Measurements from ENCODE around the gene SREK1.

The SREK1 gene

DNA sequence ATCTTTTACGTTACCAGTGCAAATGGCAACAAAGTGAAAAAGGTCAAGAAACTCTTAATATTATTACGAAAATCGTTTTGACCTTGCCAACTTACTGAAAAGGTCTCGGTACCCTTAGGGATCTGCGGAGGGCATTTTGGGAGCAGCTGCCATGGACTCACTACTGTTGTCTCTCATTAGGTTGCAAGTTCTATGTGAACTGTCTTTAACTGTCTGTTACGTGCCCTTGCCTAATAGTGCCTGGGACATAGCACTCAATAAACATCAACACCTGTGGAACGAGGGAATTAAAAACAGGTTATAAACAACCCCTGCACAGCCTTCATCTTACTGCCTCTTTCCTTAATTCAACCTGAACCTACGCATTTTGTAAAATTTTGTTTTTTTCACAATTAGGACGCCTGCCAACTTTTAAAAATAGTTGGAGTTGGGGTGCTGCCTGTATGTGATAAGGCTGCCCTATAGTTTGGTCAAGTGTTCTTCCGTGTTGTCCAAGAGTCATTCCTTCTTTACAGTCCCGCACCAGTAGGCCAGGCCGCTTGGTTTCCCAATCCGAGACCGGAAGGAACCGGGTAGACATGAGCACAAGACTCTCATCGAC lies 527 bp upstream of the SREK1 start:
- TF ChIP-seq, protein P1, sequence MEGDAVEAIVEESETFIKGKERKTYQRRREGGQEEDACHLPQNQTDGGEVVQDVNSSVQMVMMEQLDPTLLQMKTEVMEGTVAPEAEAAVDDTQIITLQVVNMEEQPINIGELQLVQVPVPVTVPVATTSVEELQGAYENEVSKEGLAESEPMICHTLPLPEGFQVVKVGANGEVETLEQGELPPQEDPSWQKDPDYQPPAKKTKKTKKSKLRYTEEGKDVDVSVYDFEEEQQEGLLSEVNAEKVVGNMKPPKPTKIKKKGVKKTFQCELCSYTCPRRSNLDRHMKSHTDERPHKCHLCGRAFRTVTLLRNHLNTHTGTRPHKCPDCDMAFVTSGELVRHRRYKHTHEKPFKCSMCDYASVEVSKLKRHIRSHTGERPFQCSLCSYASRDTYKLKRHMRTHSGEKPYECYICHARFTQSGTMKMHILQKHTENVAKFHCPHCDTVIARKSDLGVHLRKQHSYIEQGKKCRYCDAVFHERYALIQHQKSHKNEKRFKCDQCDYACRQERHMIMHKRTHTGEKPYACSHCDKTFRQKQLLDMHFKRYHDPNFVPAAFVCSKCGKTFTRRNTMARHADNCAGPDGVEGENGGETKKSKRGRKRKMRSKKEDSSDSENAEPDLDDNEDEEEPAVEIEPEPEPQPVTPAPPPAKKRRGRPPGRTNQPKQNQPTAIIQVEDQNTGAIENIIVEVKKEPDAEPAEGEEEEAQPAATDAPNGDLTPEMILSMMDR (IDR thresholded peaks at IDR 0.05; ENCODE audit: low read depth, low read length, missing control alignments), result no peak
- DNase-seq (ENCODE audit: extremely low read depth, low read depth), result no peak
- peak overlapping the region; percentile 67 for H3K4me3 ChIP-seq (replicated peaks; ENCODE audit: low read depth, low read length)

GRCh38 chr5:66144834-66145390 lies 812 bp downstream of the SREK1 start:
- TF ChIP-seq, protein P1 (IDR thresholded peaks at IDR 0.05; ENCODE audit: low read depth, low read length, missing control alignments), result no peak
- no peak for DNase-seq (ENCODE audit: extremely low read depth, low read depth)
- peak overlapping the region; percentile 67 for H3K4me3 ChIP-seq (replicated peaks; ENCODE audit: low read depth, low read length)

DNA sequence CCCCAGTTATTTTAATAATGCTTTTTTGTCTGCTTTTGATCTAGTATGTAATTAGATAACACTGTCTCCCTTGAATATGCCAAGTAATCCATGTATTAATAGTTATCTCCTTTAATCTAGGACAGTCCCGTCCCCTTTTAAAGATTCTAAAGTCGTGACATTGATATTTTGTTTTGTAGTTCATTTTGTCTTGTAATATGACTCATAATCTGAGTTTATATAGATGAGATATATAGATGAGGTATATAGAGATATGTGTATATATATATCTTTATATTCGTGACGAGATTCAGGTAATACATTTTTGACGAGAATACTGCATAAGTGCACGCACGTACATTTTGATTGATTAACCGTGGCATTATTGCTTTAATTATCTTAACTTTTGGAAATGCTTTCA lies 1.6 kb downstream of the SREK1 start:
- peak overlapping the region; percentile 67 for H3K4me3 ChIP-seq (replicated peaks; ENCODE audit: low read depth, low read length)
- DNase-seq (ENCODE audit: extremely low read depth, low read depth), result no peak
- TF ChIP-seq, protein P1 (IDR thresholded peaks at IDR 0.05; ENCODE audit: low read depth, low read length, missing control alignments), result no peak

DNA sequence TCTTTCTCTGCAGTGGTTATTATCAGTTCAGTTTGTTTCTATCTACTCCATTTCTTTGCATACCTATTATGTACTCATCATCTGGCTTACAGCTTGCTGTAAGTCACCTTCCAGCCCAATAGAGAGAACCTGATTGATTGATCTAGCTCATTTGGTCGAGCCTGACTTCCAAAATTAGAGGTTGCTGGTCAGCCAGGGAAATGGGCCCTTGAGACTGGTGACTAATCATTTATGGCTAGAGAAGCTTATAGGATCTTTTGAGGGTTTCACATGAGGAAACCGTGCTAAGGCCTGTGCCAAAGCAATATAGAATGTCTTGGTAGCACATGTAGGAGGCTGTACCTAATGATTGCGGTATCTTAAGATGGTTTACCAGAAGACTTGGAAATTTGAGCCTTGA lies 5.8 kb downstream of the SREK1 start:
- DNase-seq (ENCODE audit: extremely low read depth, low read depth), result no peak
- H3K4me3 ChIP-seq (replicated peaks; ENCODE audit: low read depth, low read length), result no peak overlapping the region
- TF ChIP-seq, protein P1 (IDR thresholded peaks at IDR 0.05; ENCODE audit: low read depth, low read length, missing control alignments), result no peak

GRCh38 chr5:66151030-66151429 lies 6.9 kb downstream of the SREK1 start:
- H3K4me3 ChIP-seq (replicated peaks; ENCODE audit: low read depth, low read length), result no peak overlapping the region
- TF ChIP-seq, protein P1 (IDR thresholded peaks at IDR 0.05; ENCODE audit: low read depth, low read length, missing control alignments), result no peak
- DNase-seq (ENCODE audit: extremely low read depth, low read depth), result no peak

DNA sequence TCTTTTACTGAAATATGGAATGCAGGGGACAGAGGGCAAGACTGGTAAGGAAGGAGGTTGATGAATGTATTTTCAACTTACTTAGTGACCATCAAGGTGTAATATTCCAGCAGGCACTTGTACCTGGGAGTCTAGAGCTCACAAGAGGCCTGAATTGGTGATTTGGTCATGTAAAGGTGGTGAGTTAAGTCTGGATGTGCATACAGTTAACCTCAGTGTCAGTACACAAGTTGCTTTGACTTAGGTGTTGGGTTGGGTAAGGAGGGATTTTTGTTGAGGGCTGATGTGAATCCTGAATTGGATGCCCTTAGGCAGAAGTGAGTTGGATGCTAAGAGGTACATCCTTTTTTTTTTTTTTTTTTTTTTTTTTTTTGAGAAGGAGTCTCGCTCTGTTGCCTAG lies 7.4 kb downstream of the SREK1 start:
- TF ChIP-seq, protein P1 (IDR thresholded peaks at IDR 0.05; ENCODE audit: low read depth, low read length, missing control alignments), result no peak
- DNase-seq (ENCODE audit: extremely low read depth, low read depth), result no peak
- no peak overlapping the region for H3K4me3 ChIP-seq (replicated peaks; ENCODE audit: low read depth, low read length)

GRCh38 chr5:66157046-66157445 lies 12.9 kb downstream of the SREK1 start:
- TF ChIP-seq, protein P1 (IDR thresholded peaks at IDR 0.05; ENCODE audit: low read depth, low read length, missing control alignments), result no peak

More at GRCh38 chr5:66157046-66157445, 12.9 kb downstream of the SREK1 start:
- no peak overlapping the region for H3K4me3 ChIP-seq (replicated peaks; ENCODE audit: low read depth, low read length)
- DNase-seq (ENCODE audit: extremely low read depth, low read depth), result no peak

All from HFF-Myc (cell line).